SK-N-MC (cell line): ENCODE results near the gene ST6GAL2.

Experiments
- EZH2 ChIP-seq: fragments of 200-600 bp; sonication (generic); IDR thresholded peaks from one replicate; pipeline ENCODE4 v1.6.1; 2017; ENCODE audit warnings: antibody characterized with exemption
- POLR2AphosphoS5 ChIP-seq: IDR thresholded peaks from 2 replicates; pipeline ENCODE4 v1.6.1; 2012; ENCODE audit warnings: mild to moderate bottlenecking, low read depth, low read length, borderline replicate concordance

- TF ChIP-seq EZH2: no peak
- no peak for TF ChIP-seq POLR2AphosphoS5
Observed at GRCh38 chr2:106869512-106870275, 16.3 kb downstream of the ST6GAL2 start.
